Ishikawa (cell line): Measurements from ENCODE around the gene GART.

Source experiments
- CEBPB ChIP-seq: IDR thresholded peaks from 2 replicates; pipeline ENCODE4 v1.6.1; 2012
- CREB1 ChIP-seq: IDR thresholded peaks from 2 replicates; pipeline ENCODE4 v1.6.1; 2012; ENCODE audit warnings: low read depth
- EP300 ChIP-seq: IDR thresholded peaks from 2 replicates; pipeline ENCODE4 v1.6.1; 2012; ENCODE audit warnings: borderline replicate concordance
- FOXM1 ChIP-seq: IDR thresholded peaks from 2 replicates; pipeline ENCODE4 v1.6.1; 2012; ENCODE audit warnings: low read depth, borderline replicate concordance
- MAX ChIP-seq: IDR thresholded peaks from 2 replicates; pipeline ENCODE4 v1.6.1; 2012
- NFIC ChIP-seq: IDR thresholded peaks from 2 replicates; pipeline ENCODE4 v1.6.1; 2012
- REST ChIP-seq: IDR thresholded peaks from 2 replicates; pipeline ENCODE4 v1.6.1; 2012; ENCODE audit warnings: low read depth, mild to moderate bottlenecking
- TAF1 ChIP-seq: IDR thresholded peaks from 2 replicates; pipeline ENCODE4 v1.6.1; 2012; ENCODE audit warnings: low read depth, mild to moderate bottlenecking
- TCF12 ChIP-seq: IDR thresholded peaks from 2 replicates; pipeline ENCODE4 v1.6.1; 2012; ENCODE audit warnings: low read depth
- TEAD4 ChIP-seq: IDR thresholded peaks from 2 replicates; pipeline ENCODE4 v1.6.1; 2012
- USF1 ChIP-seq: IDR thresholded peaks from 2 replicates; pipeline ENCODE4 v1.6.1; 2012

The GART gene

GRCh38 chr21:33455686-33456446, 86.1 kb downstream of the GART start:
- no peak for TF ChIP-seq REST
- TF ChIP-seq MAX: no peak
- TF ChIP-seq TEAD4: no peak
- TF ChIP-seq CREB1: no peak
- no peak for TF ChIP-seq USF1
- TF ChIP-seq CEBPB: no peak
- TF ChIP-seq EP300: no peak
- TF ChIP-seq TAF1: no peak
- no peak for TF ChIP-seq FOXM1
- no peak for TF ChIP-seq TCF12
- no peak for TF ChIP-seq NFIC
